Hematopoietic multipotent progenitor cell treated with erythropoietin and hydrocortisone succinate and interleukin-3 and kit ligand, for 4 days (in vitro differentiated cells): ENCODE measurements around the gene TNC.
A peak's percentile ranks its signal among the peaks of the same experiment; 100 is the strongest.

Experiments used
- DNase-seq: peaks from one replicate; pipeline ENCODE4 v3.0.0-alpha.2; 2015

TNC gene

GRCh38 chr9:115093520-115093919, 24.4 kb downstream of the TNC start:
- DNase-seq: no peak

GRCh38 chr9:115090486-115090885, 27.5 kb downstream of the TNC start:
- no peak for DNase-seq

GRCh38 chr9:115088860-115089259, 29.1 kb downstream of the TNC start:
- DNase-seq: no peak

GRCh38 chr9:115086886-115087285, 31.1 kb downstream of the TNC start:
- DNase-seq: no peak

- DNase-seq: no peak
These were observed 31.5 kb downstream of the TNC start for GRCh38 chr9:115086461-115086860.

- DNase-seq: no peak
These were observed 32.1 kb downstream of the TNC start for GRCh38 chr9:115085773-115086377.

- DNase-seq: no peak
These were observed 33.2 kb downstream of the TNC start for GRCh38 chr9:115084709-115085108.

- DNase-seq: no peak
These were observed 33.8 kb downstream of the TNC start for GRCh38 chr9:115084157-115084556.

- no peak for DNase-seq
These were observed 37.7 kb downstream of the TNC start for GRCh38 chr9:115080242-115080641.

- DNase-seq: no peak
These were observed 38.8 kb downstream of the TNC start for GRCh38 chr9:115079156-115079555.

GRCh38 chr9:115073456-115073855, 44.5 kb downstream of the TNC start:
- DNase-seq: no peak

- DNase-seq: no peak
These were observed 46.8 kb downstream of the TNC start for GRCh38 chr9:115071176-115071575.

GRCh38 chr9:115069771-115070170, 48.2 kb downstream of the TNC start:
- DNase-seq: no peak

GRCh38 chr9:115069302-115069701, 48.7 kb downstream of the TNC start:
- no peak for DNase-seq

- DNase-seq: no peak
These were observed 49.9 kb downstream of the TNC start for GRCh38 chr9:115068031-115068430.

- no peak for DNase-seq
These were observed 54.7 kb downstream of the TNC start for GRCh38 chr9:115063058-115063845.

- DNase-seq: peak; percentile 2
These were observed 59.2 kb downstream of the TNC start for GRCh38 chr9:115058684-115059315.

GRCh38 chr9:115058175-115058574, 59.8 kb downstream of the TNC start:
- no peak for DNase-seq

GRCh38 chr9:115057559-115057958, 60.4 kb downstream of the TNC start:
- peak; percentile 38 for DNase-seq

- DNase-seq: no peak
These were observed 67.9 kb downstream of the TNC start for GRCh38 chr9:115050002-115050490.

GRCh38 chr9:115046824-115047223, 71.1 kb downstream of the TNC start:
- no peak for DNase-seq

- no peak for DNase-seq
These were observed 71.8 kb downstream of the TNC start for GRCh38 chr9:115046199-115046598.

- no peak for DNase-seq
These were observed 74.3 kb downstream of the TNC start for GRCh38 chr9:115043632-115044031.
